GM19328 (cell line): ENCODE data around the gene NASP.

Experiments
- ATAC-seq: cut with Tn5 transposase; IDR thresholded peaks from one replicate; pipeline ENCODE4 v1.9.1; 2021; ENCODE audit warnings: mild to moderate bottlenecking, moderate library complexity; ENCODE audit not compliant: unreplicated experiment

NASP gene

DNA sequence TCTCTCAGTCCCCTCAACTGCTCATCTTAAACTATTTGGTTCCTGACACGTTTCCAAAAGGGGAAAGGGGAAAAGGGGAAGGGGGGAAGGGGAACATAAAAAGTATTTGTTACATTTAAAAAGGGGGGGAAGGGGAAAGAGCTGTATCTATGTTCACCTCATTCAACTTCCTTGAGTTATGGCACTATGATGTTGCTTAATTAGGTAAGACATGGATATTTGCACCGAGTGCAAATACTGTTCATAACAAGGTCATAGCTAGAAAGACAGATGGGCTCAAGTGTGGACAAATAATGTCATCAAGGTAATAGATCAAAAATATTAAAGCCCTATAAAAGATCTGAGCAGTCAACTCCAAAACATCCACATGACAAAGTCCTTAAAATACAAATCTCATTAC lies 76.5 kb downstream of the NASP start:
- no peak for ATAC-seq

DNA sequence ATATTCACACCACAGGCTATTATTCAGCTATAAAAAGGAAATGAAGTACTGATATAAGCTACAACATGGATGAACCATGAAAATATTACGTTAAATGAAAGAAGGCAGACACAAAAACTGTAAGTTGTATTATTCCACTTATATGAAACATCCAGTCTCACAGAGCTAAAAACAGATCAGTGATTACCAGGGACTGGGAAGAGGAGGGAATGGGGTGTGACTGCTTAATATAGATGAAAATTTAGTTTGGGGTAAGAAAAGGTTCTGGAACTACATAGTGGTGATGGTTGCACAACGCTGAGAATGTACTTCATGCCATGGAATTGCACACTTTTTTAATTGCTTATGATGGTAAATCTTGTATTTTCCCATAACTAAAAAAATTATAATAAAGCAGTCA lies 83.0 kb downstream of the NASP start:
- ATAC-seq: no peak

DNA sequence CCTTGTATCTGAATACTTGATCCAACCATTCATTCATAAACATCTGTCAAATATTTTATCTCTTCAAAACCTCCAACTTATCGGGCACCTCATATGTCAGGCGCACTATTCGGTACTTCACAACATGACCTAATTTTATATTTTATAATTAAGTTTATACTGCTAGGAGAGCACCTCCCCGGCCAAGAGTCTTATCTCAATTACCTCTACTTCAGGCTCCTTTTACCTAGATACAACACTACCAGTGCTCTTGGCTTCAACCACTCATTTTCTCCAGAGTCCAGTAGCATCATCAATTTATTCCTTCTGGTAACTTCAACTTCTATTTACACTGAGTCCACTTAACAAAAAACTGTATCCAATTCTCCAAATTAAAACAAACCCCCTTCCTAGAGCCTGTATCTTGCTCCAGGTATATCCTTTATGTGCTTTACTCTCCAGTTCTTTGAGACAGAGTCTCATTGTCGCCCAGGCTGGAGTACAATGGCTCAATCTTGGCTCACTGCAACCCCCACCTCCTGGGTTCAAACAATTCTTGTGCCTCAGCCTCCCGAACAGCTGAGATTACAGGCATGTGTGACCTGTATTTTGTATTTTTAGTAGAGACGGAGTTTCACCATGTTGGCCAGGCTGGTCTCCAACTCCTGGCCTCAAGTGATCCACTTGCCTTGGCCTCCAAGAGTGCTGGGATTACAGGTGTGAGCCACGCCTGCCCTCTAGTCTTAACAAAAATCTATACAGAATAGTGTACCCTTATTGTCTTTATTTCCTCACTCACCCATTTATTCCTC lies 83.7 kb downstream of the NASP start:
- ATAC-seq: no peak
